Measurements from ENCODE around the gene SF3B3.
A peak's percentile ranks its signal among the peaks of the same experiment; 100 is the strongest.
"Not testable (repeated sequence)": the region's sequence is repeated elsewhere in the genome, so short reads cannot be mapped to it uniquely, and the experiment has no call there.

The SF3B3 gene

GRCh38 chr16:70527315-70527996 lies 3.8 kb downstream of the SF3B3 start:
- peaks cover 24% of the 10 kb centered on the region for H3K36me3 Mint-ChIP-seq
- peak overlapping the region; percentile 97 for H3K4me3 Mint-ChIP-seq
- no peaks in the 10 kb centered on the region for H3K9me3 Mint-ChIP-seq (ENCODE audit: low read depth)
- peaks cover 48% of the 10 kb centered on the region for H3K4me1 Mint-ChIP-seq (ENCODE audit: low read depth)
- H3K27ac Mint-ChIP-seq: peak overlapping the region; percentile 67
- no peaks in the 10 kb centered on the region for H3K27me3 Mint-ChIP-seq

- Mint-ChIP-seq H3K4me1 (ENCODE audit: low read depth) (peaks cover 54% of the 10 kb centered on the region), H3K9me3 (ENCODE audit: low read depth) (no peaks in the 10 kb centered on the region), H3K4me3 (peak overlapping the region; percentile 81), H3K27me3 (no peaks in the 10 kb centered on the region), H3K27ac (peak overlapping the region; percentile 70), H3K36me3 (peaks cover 22% of the 10 kb centered on the region)
Observed at GRCh38 chr16:70529051-70529777, 5.6 kb downstream of the SF3B3 start.

- peaks cover 22% of the 10 kb centered on the region for H3K36me3 Mint-ChIP-seq
- H3K27me3 Mint-ChIP-seq; H3K27ac Mint-ChIP-seq; H3K4me3 Mint-ChIP-seq; H3K9me3 Mint-ChIP-seq (ENCODE audit: low read depth): not testable (repeated sequence)
- peaks cover 56% of the 10 kb centered on the region for H3K4me1 Mint-ChIP-seq (ENCODE audit: low read depth)
Observed at GRCh38 chr16:70529954-70530353, 6.3 kb downstream of the SF3B3 start.

DNA sequence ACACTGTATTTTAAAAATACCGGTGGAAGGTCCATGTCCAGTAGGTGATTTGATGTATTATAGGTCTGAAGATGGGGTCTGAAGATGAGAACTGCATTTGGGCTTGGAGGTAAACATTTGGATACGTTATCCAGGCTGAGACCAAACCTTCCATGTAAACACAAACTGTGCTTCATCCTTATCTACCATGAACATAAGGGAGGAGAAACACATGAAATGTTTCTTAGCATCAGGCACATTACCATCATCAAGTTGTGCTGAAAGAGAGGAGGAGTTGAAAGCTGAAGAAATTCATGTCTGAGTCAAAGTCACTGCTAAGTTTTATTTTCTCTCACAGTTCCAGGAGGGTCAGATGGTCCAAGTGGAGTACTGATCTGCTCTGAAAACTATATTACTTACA lies 11.4 kb downstream of the SF3B3 start:
- Mint-ChIP-seq H3K36me3 (peaks cover 5% of the 10 kb centered on the region), H3K27ac (no peak overlapping the region), H3K4me3 (no peak overlapping the region)

DNA sequence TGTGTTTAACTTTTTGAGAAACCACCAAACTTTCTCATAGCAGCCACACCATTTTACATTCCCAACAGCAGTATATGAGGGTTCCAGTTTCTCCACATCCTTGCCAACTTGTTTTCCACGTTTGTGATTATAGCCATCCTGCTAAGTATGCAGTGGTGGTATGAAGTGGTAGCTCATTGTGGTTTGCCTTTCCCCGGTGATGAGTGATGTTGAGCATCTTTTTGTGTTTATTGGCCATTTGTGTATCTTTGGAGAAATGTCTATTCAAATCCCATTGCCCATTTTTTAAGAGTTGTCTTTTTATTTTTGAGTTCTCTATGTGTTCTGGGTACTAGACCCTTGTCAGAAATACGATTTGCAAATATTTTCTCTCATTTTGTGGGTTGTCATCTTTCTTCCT lies 17.4 kb downstream of the SF3B3 start:
- Mint-ChIP-seq H3K36me3 (peaks cover 2% of the 10 kb centered on the region), H3K27ac (no peak overlapping the region), H3K9me3 (ENCODE audit: low read depth) (no peaks in the 10 kb centered on the region), H3K4me3 (no peak overlapping the region), H3K4me1 (ENCODE audit: low read depth) (peaks cover 14% of the 10 kb centered on the region), H3K27me3 (no peaks in the 10 kb centered on the region)

More for the DNA sequence above, 11.4 kb downstream of the SF3B3 start:
- peaks cover 28% of the 10 kb centered on the region for H3K4me1 Mint-ChIP-seq (ENCODE audit: low read depth)
- no peaks in the 10 kb centered on the region for H3K9me3 Mint-ChIP-seq (ENCODE audit: low read depth)
- H3K27me3 Mint-ChIP-seq: no peaks in the 10 kb centered on the region

DNA sequence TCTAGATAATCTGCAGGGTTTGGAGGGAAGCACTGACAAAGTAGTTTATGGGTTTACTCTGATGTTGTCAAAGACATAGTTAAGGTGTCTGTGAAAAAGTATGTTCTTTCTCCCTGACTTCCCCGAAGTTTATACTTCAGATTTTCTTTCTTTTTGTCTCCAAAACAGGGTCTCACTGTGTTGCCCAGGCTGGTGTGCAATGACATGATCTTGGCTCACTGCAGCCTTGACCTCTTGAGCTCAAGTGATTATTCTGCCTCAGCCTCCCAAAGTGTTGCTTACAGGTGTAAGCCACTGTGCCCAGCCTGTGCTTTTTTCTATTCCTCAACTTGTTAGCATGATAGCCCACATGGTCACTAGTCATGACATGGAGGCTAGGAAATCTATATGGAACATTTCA lies 20.9 kb downstream of the SF3B3 start:
- Mint-ChIP-seq H3K4me1 (ENCODE audit: low read depth) (peaks cover 15% of the 10 kb centered on the region), H3K27me3 (no peaks in the 10 kb centered on the region), H3K9me3 (ENCODE audit: low read depth) (no peaks in the 10 kb centered on the region), H3K36me3 (peaks cover 2% of the 10 kb centered on the region), H3K4me3 (no peak overlapping the region), H3K27ac (no peak overlapping the region)

GRCh38 chr16:70548936-70549335 lies 25.3 kb downstream of the SF3B3 start:
- peaks cover 27% of the 10 kb centered on the region for H3K4me1 Mint-ChIP-seq (ENCODE audit: low read depth)
- H3K27me3 Mint-ChIP-seq: no peaks in the 10 kb centered on the region
- no peaks in the 10 kb centered on the region for H3K9me3 Mint-ChIP-seq (ENCODE audit: low read depth)
- H3K36me3 Mint-ChIP-seq: peaks cover 4% of the 10 kb centered on the region
- no peak overlapping the region for H3K4me3 Mint-ChIP-seq
- no peak overlapping the region for H3K27ac Mint-ChIP-seq

- H3K27me3 Mint-ChIP-seq: no peaks in the 10 kb centered on the region
- no peaks in the 10 kb centered on the region for H3K9me3 Mint-ChIP-seq (ENCODE audit: low read depth)
- H3K27ac Mint-ChIP-seq: no peak overlapping the region
- H3K4me3 Mint-ChIP-seq: no peak overlapping the region
- peaks cover 29% of the 10 kb centered on the region for H3K4me1 Mint-ChIP-seq (ENCODE audit: low read depth)
- peaks cover 3% of the 10 kb centered on the region for H3K36me3 Mint-ChIP-seq
Observed at GRCh38 chr16:70550082-70550481, 26.5 kb downstream of the SF3B3 start.

GRCh38 chr16:70551788-70552187 lies 28.2 kb downstream of the SF3B3 start:
- Mint-ChIP-seq H3K4me3 (no peak overlapping the region), H3K36me3 (peaks cover 2% of the 10 kb centered on the region), H3K27me3 (no peaks in the 10 kb centered on the region), H3K27ac (peak overlapping the region; percentile 28), H3K4me1 (ENCODE audit: low read depth) (peaks cover 34% of the 10 kb centered on the region), H3K9me3 (ENCODE audit: low read depth) (no peaks in the 10 kb centered on the region)

DNA sequence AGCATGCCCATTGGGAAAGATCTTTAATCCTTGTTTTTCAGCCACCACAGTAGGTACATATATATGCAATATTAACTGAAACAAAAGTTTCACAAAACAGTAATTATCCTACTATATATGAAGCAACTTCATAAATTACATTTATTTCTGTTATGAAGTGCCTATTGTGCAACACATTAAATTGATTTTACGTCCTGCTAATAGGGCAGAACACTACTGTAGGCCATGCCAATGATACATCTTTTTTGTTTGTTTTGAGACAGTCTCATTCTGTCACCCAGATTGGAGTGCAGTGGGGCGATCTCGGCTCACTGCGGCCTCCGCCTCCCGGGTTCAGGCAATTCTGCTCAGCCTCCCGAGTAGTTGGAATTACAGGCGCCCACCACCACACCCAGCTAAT lies 29.1 kb downstream of the SF3B3 start:
- Mint-ChIP-seq H3K4me3 (no peak overlapping the region), H3K36me3 (peaks cover 2% of the 10 kb centered on the region), H3K27ac (no peak overlapping the region), H3K4me1 (ENCODE audit: low read depth) (peaks cover 36% of the 10 kb centered on the region), H3K27me3 (no peaks in the 10 kb centered on the region), H3K9me3 (ENCODE audit: low read depth) (no peaks in the 10 kb centered on the region)

DNA sequence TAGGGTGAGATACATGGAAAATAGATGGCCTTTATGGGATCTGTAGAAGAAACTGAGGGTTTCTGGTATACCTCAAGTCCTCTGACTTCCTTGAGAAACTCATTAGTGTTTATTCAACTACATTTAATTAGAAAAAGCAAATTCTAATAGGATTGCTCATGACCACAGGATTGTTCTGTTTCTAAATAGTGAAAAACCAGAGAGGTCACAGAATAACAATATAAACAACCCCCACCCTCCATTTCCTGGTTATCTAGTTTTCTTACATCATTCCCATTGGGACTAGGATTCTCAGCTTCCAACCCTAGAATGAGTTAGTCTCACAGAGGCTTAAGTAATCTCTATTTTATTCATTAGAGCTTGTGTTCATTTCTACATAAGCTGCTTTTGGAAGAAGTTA lies 30.0 kb downstream of the SF3B3 start:
- Mint-ChIP-seq H3K27ac (peak overlapping the region; percentile 30), H3K36me3 (peaks cover 2% of the 10 kb centered on the region), H3K4me3 (no peak overlapping the region)

DNA sequence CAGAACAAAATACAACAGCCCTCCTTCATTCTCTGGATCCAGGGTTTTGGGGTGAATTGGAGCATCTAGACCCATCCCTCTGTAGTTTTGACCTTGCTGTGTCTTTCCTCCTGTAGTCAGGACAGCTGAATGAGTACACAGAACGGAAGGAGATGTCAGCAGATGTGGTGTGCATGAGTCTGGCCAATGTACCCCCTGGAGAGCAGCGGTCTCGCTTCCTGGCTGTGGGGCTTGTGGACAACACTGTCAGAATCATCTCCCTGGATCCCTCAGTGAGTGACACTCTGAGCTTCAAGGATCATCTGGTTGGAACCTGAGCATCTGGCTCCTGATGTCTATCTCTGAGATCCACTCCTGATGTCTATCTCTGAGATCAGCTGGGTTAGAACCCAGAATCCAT lies 32.4 kb downstream of the SF3B3 start:
- no peaks in the 10 kb centered on the region for H3K27me3 Mint-ChIP-seq
- peaks cover 22% of the 10 kb centered on the region for H3K4me1 Mint-ChIP-seq (ENCODE audit: low read depth)
- H3K27ac Mint-ChIP-seq: peak overlapping the region; percentile 28
- no peaks in the 10 kb centered on the region for H3K36me3 Mint-ChIP-seq
- H3K4me3 Mint-ChIP-seq: no peak overlapping the region
- no peaks in the 10 kb centered on the region for H3K9me3 Mint-ChIP-seq (ENCODE audit: low read depth)

More for the DNA sequence above, 30.0 kb downstream of the SF3B3 start:
- no peaks in the 10 kb centered on the region for H3K9me3 Mint-ChIP-seq (ENCODE audit: low read depth)
- no peaks in the 10 kb centered on the region for H3K27me3 Mint-ChIP-seq
- H3K4me1 Mint-ChIP-seq (ENCODE audit: low read depth): peaks cover 31% of the 10 kb centered on the region

DNA sequence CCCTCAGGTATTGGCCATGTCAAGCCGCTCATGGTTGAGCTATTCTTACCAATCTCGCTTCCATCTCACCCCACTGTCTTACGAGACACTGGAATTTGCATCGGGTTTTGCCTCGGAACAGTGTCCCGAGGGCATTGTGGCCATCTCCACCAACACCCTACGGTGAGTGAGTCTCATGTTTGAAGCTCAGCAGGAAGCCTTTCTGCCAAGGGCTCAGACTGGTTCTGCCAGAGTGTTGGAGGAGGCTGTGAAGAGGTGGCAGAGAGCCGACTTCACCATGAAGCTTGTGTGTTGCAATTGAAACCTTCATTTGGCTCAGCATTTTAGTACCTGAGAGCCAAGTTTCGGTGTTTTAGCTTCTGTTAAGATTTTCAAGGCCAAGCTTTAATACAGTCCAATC lies 38.0 kb downstream of the SF3B3 start:
- Mint-ChIP-seq H3K36me3 (peaks cover 2% of the 10 kb centered on the region), H3K9me3 (ENCODE audit: low read depth) (no peaks in the 10 kb centered on the region), H3K27ac (peak overlapping the region; percentile 41), H3K27me3 (no peaks in the 10 kb centered on the region), H3K4me3 (no peak overlapping the region), H3K4me1 (ENCODE audit: low read depth) (peaks cover 2% of the 10 kb centered on the region)

- Mint-ChIP-seq H3K9me3 (ENCODE audit: low read depth) (no peaks in the 10 kb centered on the region), H3K27ac (no peak overlapping the region), H3K27me3 (no peaks in the 10 kb centered on the region), H3K4me3 (no peak overlapping the region), H3K36me3 (peaks cover 4% of the 10 kb centered on the region), H3K4me1 (ENCODE audit: low read depth) (no peaks in the 10 kb centered on the region)
Observed at GRCh38 chr16:70563636-70564035, 40.0 kb downstream of the SF3B3 start.

- no peak overlapping the region for H3K4me3 Mint-ChIP-seq
- no peak overlapping the region for H3K27ac Mint-ChIP-seq
Observed at GRCh38 chr16:70565053-70565452, 41.4 kb downstream of the SF3B3 start.

More at GRCh38 chr16:70565053-70565452, 41.4 kb downstream of the SF3B3 start:
- H3K36me3 Mint-ChIP-seq: peaks cover 4% of the 10 kb centered on the region
- H3K27me3 Mint-ChIP-seq: no peaks in the 10 kb centered on the region
- no peaks in the 10 kb centered on the region for H3K9me3 Mint-ChIP-seq (ENCODE audit: low read depth)
- peaks cover 3% of the 10 kb centered on the region for H3K4me1 Mint-ChIP-seq (ENCODE audit: low read depth)

Measured in activated naive CD8-positive, alpha-beta T cell (primary cell).